Loucy (cell line): ENCODE results near the gene PPARA.

ENCODE experiments used
- H2AFZ ChIP-seq: fragments of 200-600 bp; sonication (generic); 2 replicates; pipeline ENCODE4 v1.6.0; 2016; ENCODE audit warnings: antibody characterized with exemption, mild to moderate bottlenecking, low read length, moderate library complexity
- H3F3A ChIP-seq: fragments of 200-600 bp; 2 replicates; pipeline ENCODE4 v1.6.0; 2016; ENCODE audit warnings: antibody characterized with exemption, low read depth, mild to moderate bottlenecking
- H3K27me3 ChIP-seq: fragments of 200-600 bp; sonication (generic); 2 replicates; pipeline ENCODE4 v1.6.1; 2014; ENCODE audit warnings: low read length, mild to moderate bottlenecking; ENCODE audit not compliant: insufficient read depth, poor library complexity, severe bottlenecking
- H3K36me3 ChIP-seq: fragments of 200-600 bp; sonication (generic); 2 replicates; pipeline ENCODE4 v1.6.1; 2016; ENCODE audit warnings: low read length; ENCODE audit not compliant: insufficient read depth
- H3K4me1 ChIP-seq: fragments of 200-600 bp; sonication (generic); 2 replicates; pipeline ENCODE4 v1.5.1; 2014; ENCODE audit warnings: low read length, mild to moderate bottlenecking; ENCODE audit not compliant: insufficient read depth, poor library complexity, severe bottlenecking
- H3K4me2 ChIP-seq: fragments of 200-600 bp; sonication (generic); 2 replicates; pipeline ENCODE4 v1.6.0; 2014; ENCODE audit warnings: antibody characterized with exemption, low read length, low read depth, mild to moderate bottlenecking; ENCODE audit not compliant: poor library complexity, severe bottlenecking
- H3K4me3 ChIP-seq: fragments of 200-600 bp; sonication (generic); 2 replicates; pipeline ENCODE4 v1.5.1; 2014; ENCODE audit warnings: low read length, mild to moderate bottlenecking, mixed read lengths; ENCODE audit not compliant: poor library complexity, severe bottlenecking
- H3K79me2 ChIP-seq: fragments of 200-600 bp; sonication (generic); 2 replicates; pipeline ENCODE4 v1.6.1; 2014; ENCODE audit warnings: low read length; ENCODE audit not compliant: insufficient read depth
- H3K9ac ChIP-seq: fragments of 200-600 bp; sonication (generic); 2 replicates; pipeline ENCODE4 v1.6.0; 2014; ENCODE audit warnings: mild to moderate bottlenecking, low read depth, low read length, moderate library complexity; ENCODE audit not compliant: poor library complexity, severe bottlenecking
- H3K9me2 ChIP-seq: fragments of 200-600 bp; sonication (generic); replicated peaks from 2 replicates; pipeline ENCODE4 v1.6.1; 2016; ENCODE audit warnings: low read depth, low read length, mixed read lengths
- H3K9me3 ChIP-seq: fragments of 200-600 bp; sonication (generic); 2 replicates; pipeline ENCODE4 v1.6.1; 2014; ENCODE audit warnings: mild to moderate bottlenecking, antibody characterized with exemption, low read length, low read depth; ENCODE audit not compliant: insufficient read depth
- H4K20me1 ChIP-seq: fragments of 200-600 bp; sonication (generic); 2 replicates; pipeline ENCODE4 v1.6.0; 2014; ENCODE audit warnings: antibody characterized with exemption, low read length, mild to moderate bottlenecking; ENCODE audit not compliant: insufficient read depth, poor library complexity, severe bottlenecking
- CTCF ChIP-seq: fragments of 200-600 bp; sonication (generic); conservative IDR thresholded peaks from 2 replicates; pipeline ENCODE4 v1.5.1; 2014; ENCODE audit warnings: mild to moderate bottlenecking, antibody characterized with exemption, low read length
- EZH2phosphoT487 ChIP-seq: fragments of 200-600 bp; IDR thresholded peaks from 2 replicates; pipeline ENCODE4 v1.6.1; 2018; ENCODE audit warnings: antibody characterized with exemption, mild to moderate bottlenecking, moderate library complexity, borderline replicate concordance

The PPARA gene

GRCh38 chr22:46103181-46103580, 47.1 kb upstream of the PPARA start:
- Histone ChIP-seq H3K79me2 (peaks cover 58% of the 10 kb centered on the region; the same call in 1 of the 2 replicates), H2AFZ (no peak overlapping the region), H3K9me3 (no peaks in the 10 kb centered on the region), H3K4me2 (no peak overlapping the region), H3F3A (no peaks in the 10 kb centered on the region), H3K36me3 (peaks cover 100% of the 10 kb centered on the region; the same call in 1 of the 2 replicates), H4K20me1 (peaks cover 44% of the 10 kb centered on the region), H3K27me3 (no peaks in the 10 kb centered on the region), H3K9me2 (no peaks in the 10 kb centered on the region), H3K4me3 (no peak overlapping the region), H3K9ac (no peak overlapping the region), H3K4me1 (no peaks in the 10 kb centered on the region)
- TF ChIP-seq CTCF = no peak
- no peak for TF ChIP-seq EZH2phosphoT487

- Histone ChIP-seq H3K79me2 (peaks cover 53% of the 10 kb centered on the region; the same call in 1 of the 2 replicates), H3F3A (no peaks in the 10 kb centered on the region), H3K9me2 (no peaks in the 10 kb centered on the region), H3K4me2 (no peak overlapping the region), H3K9ac (no peak overlapping the region), H3K27me3 (no peaks in the 10 kb centered on the region), H3K9me3 (no peaks in the 10 kb centered on the region), H3K4me3 (no peak overlapping the region), H4K20me1 (peaks cover 43% of the 10 kb centered on the region), H3K36me3 (peaks cover 100% of the 10 kb centered on the region; the same call in 1 of the 2 replicates), H2AFZ (no peak overlapping the region), H3K4me1 (no peaks in the 10 kb centered on the region)
- TF ChIP-seq CTCF (no peak), EZH2phosphoT487 (no peak)
These were observed 46.7 kb upstream of the PPARA start for GRCh38 chr22:46103664-46104063.

- H3K36me3 ChIP-seq = peaks cover 100% of the 10 kb centered on the region; the same call in 1 of the 2 replicates
- H3K4me1 ChIP-seq = no peaks in the 10 kb centered on the region
- no peaks in the 10 kb centered on the region for H3K9me2 ChIP-seq
- H3F3A ChIP-seq = no peaks in the 10 kb centered on the region
- no peaks in the 10 kb centered on the region for H3K27me3 ChIP-seq
- no peak overlapping the region for H3K9ac ChIP-seq
- H4K20me1 ChIP-seq = peaks cover 39% of the 10 kb centered on the region
- H3K9me3 ChIP-seq = no peaks in the 10 kb centered on the region
- TF ChIP-seq EZH2phosphoT487 (no peak), CTCF (no peak)
- H3K79me2 ChIP-seq = peaks cover 47% of the 10 kb centered on the region; the same call in 1 of the 2 replicates
- no peak overlapping the region for H2AFZ ChIP-seq
- H3K4me2 ChIP-seq = no peak overlapping the region
- no peak overlapping the region for H3K4me3 ChIP-seq
These were observed 46.0 kb upstream of the PPARA start for GRCh38 chr22:46104170-46104880.
